Measurements from ENCODE around the gene ADISSP.

DNA sequence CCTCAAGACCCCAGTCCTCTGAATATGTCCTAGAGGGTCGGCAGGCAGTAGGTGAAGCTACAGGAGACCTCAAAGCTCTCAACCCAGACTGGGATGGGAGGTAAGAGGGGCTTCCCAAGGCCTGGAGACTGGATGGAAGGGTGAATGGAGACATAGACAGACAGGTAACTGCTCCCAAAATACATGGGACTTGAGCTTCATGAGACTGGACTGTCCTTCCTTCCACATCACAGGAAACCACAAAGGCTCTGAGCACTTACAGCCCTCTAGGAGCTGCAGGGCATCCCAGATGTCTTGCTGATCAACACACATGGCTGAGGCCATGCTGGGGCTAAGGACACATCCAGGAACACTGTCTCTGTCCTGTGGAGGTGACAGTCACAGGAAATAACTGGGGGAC is 23.5 kb downstream of the ADISSP start:
- TF ChIP-seq POLR2A (IDR thresholded peaks at IDR 0.05) (no peak), POLR2AphosphoS5 (IDR thresholded peaks at IDR 0.05) (no peak)
